ENCODE results near the gene DLG5. TPM values are rescaled to one million over a fixed set of nuclear protein-coding genes. Genes with fewer than 3 reads are reported as not detected.

Gene DLG5
- total and polyA plus RNA-seq, 10 of the 15 experiments (the other 5 are each of a cell fraction or from before 2014, with no cell fraction given): 0.18 to 6.6 (median 2.7) TPM

DNA sequence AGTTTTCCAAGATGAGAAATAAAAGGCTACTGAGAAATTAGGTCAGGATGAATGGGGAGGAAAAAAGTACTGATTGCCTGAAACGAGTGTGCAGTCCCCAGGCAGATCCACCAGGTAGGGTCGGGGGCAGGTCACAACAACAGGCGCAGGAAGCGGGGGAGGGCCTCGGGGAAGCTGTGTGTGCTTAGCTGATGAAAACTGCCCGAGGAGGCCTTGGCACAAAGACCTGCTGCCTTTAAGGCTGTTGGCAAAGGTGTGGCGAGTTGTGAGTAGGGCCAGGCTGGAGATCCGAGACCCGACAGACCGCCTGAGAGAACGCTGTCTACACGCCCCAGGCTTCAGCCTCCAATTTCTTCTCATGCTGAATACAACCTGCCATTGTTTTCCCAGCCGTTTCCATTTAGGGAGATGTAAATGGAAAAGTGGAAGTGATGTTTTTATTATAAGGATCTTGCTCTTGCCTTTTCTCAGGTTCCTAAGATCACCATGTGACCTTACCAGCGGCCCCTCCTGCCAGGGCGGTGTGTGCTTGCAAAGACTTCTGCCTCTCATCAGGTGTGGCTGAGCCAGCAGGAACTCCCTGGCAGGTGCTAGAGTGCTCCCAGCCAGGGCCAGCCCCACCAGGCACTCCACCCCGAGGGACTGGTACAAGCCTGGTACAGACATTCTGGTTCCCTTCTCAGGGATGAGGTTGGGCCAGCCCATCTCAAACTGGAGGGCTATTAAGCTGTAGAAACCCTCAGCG is 60.8 kb downstream of the DLG5 start:
- no peaks in the 10 kb centered on the region for H3K4me1 ChIP-seq (ENCODE audit: control insufficient read depth, insufficient read depth, low read length)
- TF ChIP-seq SRF (IDR thresholded peaks at IDR 0.05; ENCODE audit: low read depth in 2 of 2, low read length in 2 of 2) (no peak), TCF3 (IDR thresholded peaks at IDR 0.05; ENCODE audit: borderline replicate concordance, insufficient read depth, low read depth, low read length) (no peak), MTA3 (IDR thresholded peaks at IDR 0.05; ENCODE audit: borderline replicate concordance, low read length) (no peak), TCF12 (IDR thresholded peaks at IDR 0.05; ENCODE audit: low read depth, low read length) (no peak), PAX8 (IDR thresholded peaks at IDR 0.05) (no peak), BRCA1 (IDR thresholded peaks at IDR 0.05; ENCODE audit: low read depth, low read length) (no peak), NFYA (IDR thresholded peaks at IDR 0.05; ENCODE audit: borderline replicate concordance, low read depth, low read length) (no peak), KDM1A (IDR thresholded peaks at IDR 0.05; ENCODE audit: borderline replicate concordance) (no peak), ATF7 (IDR thresholded peaks at IDR 0.05; ENCODE audit: low read depth) (no peak), CHD4 (IDR thresholded peaks at IDR 0.05) (no peak), NR2F1 (conservative IDR thresholded peaks at IDR 0.05) (no peak), BHLHE40 (IDR thresholded peaks at IDR 0.05; ENCODE audit: borderline replicate concordance in 1 of 2, low read depth in 2 of 2, low read length in 1 of 2) (no peak), KLF5 (IDR thresholded peaks at IDR 0.05; ENCODE audit: partially characterized antibody) (no peak), CBX5 (IDR thresholded peaks at IDR 0.05; ENCODE audit: low read depth) (no peak), GATAD2B (conservative IDR thresholded peaks at IDR 0.05; ENCODE audit: low read depth) (no peak), BACH1 (IDR thresholded peaks at IDR 0.05; ENCODE audit: borderline replicate concordance) (no peak), EGR1 (IDR thresholded peaks at IDR 0.05; ENCODE audit: borderline replicate concordance in 1 of 2, low read depth in 2 of 2, low read length in 2 of 2) (no peak), NR2C2 (IDR thresholded peaks at IDR 0.05; ENCODE audit: borderline replicate concordance, control insufficient read depth, insufficient read length, low read depth) (no peak), TCF7 (IDR thresholded peaks at IDR 0.05; ENCODE audit: borderline replicate concordance) (no peak)
- FAIRE-seq: no peak

More for the DNA sequence above, 60.8 kb downstream of the DLG5 start:
- DNase-seq (ENCODE audit: low read depth, low spot score) (no peak), ATAC-seq (no peak)
- Histone ChIP-seq H3K79me2 (ENCODE audit: control insufficient read depth, insufficient read depth, low read length) (no peaks in the 10 kb centered on the region), H3K4me3 (no peak overlapping the region), H3K9ac (ENCODE audit: control insufficient read depth, insufficient read depth, low read length) (no peak overlapping the region), H3K9me3 (replicated peaks; ENCODE audit: control insufficient read depth, insufficient read depth, low read length) (no peaks in the 10 kb centered on the region), H3K27me3 (replicated peaks in 1 of 2; ENCODE audit: control insufficient read depth in 2 of 2, insufficient read depth in 2 of 2, low read length in 1 of 2) (no peaks in the 10 kb centered on the region), H3K27ac (ENCODE audit: control insufficient read depth, insufficient read depth) (no peak overlapping the region), H3K36me3 (ENCODE audit: control insufficient read depth in 2 of 2, insufficient read depth in 2 of 2, low read length in 1 of 2) (no peaks in the 10 kb centered on the region; a peak in 2 of 4 replicates), H3K4me2 (ENCODE audit: control insufficient read depth, insufficient read depth) (no peak overlapping the region), H2AFZ (ENCODE audit: control insufficient read depth, low read depth, low read length) (no peak overlapping the region), H4K20me1 (ENCODE audit: control insufficient read depth, insufficient read depth) (no peaks in the 10 kb centered on the region)
- ChIA-PET SMC1A (ENCODE audit: uncharacterized antibody, unreplicated experiment) (interaction anchor here (0.5 to 0.6 kb wide), 2 partner anchors 7 to 69 kb away, joined by 3 read pairs; no protein-coding TSS in a partner anchor), POLR2A (no interaction called here), RAD21 (ENCODE audit: unreplicated experiment) (no interaction called here), CTCF (no interaction called here)
- in situ Hi-C loops (cut with MboI): no loop called here
- BruUV-seq (replicated peaks): no TSS peak
- intact Hi-C loops (cut with micrococcal nuclease; ENCODE audit: unreplicated experiment): no loop called here
- 75% methylated on average over 17 of the region's 17 CpGs for WGBS (ENCODE audit: insufficient coverage, insufficient replicate concordance, low lambda C conversion rate, missing lambda C conversion rate)
